ENCODE results near the gene ZNF579. TPM values are rescaled to one million over a fixed set of nuclear protein-coding genes. Genes with fewer than 3 reads are reported as not detected.
A peak's percentile ranks its signal among the peaks of the same experiment; 100 is the strongest.

Gene ZNF579
- total and polyA plus RNA-seq, 2 of the 13 experiments (the other 11 are each of a cell fraction or from before 2014, with no cell fraction given) = 2.1 to 2.9 TPM

DNA sequence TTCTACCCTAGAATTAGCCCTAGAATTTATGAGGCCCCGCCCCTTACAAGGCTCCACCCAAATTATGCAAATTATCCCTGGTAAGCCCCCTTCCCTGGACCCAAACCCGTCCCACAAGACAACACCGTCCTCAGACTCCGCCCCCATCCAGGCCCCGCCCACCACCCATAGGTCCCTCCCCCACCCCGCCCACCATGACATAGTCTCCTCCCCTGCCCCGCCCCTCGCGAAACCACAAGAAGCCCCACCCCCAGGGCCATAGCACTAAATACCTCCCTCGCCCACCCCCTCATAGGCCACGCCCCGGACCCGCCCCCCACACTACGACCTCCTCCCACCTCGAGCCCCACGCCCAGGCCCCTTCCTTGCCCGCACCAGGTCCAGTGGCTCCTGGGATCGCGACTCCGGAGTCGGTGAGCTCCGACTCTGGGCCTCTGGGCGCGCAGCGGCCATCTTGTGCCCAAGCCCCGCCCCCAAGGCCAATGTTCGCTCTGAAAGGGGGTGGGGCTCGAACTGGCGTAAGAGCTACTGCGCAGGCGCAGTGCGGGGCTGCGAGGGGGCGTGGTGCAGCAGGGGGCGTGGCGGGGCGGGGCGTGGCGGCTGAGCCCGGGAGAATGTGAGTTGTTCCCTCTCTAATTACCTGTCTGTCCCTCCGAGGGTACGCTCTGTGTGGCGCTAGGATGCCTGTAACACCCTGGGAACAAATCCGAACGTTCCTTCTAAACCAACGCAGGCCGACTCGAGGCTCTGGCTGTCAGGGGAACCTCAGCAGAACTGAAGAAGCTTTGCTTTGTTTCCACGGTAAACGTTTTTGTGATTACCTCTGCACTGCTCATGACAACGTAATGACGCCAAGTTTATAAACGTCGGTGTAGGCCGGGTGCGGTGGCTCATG lies 43.7 kb upstream of the ZNF579 start, which contains the start of gene ZNF784 (continued):
- TF ChIP-seq SNRNP70 (IDR thresholded peaks at IDR 0.05; ENCODE audit: low read depth, low read length) = no peak
- TF ChIP-seq HNF4G (IDR thresholded peaks at IDR 0.05; ENCODE audit: borderline replicate concordance, low read depth, low read length) = peak; percentile 45; the same call in 1 of the 2 replicates
- no peak for TF ChIP-seq HNF4G (CRISPR knock-in tag; IDR thresholded peaks at IDR 0.05; ENCODE audit: borderline replicate concordance, low read depth)
- TF ChIP-seq SP1 (IDR thresholded peaks at IDR 0.05) = peak; percentile 96
- peak; percentile 63 for TF ChIP-seq SP1 (CRISPR knock-in tag; IDR thresholded peaks at IDR 0.05)
- TF ChIP-seq SOX13 (IDR thresholded peaks at IDR 0.05) = no peak
- no peak; a peak in 1 of 4 replicates for TF ChIP-seq SOX13 (CRISPR knock-in tag; conservative IDR thresholded peaks at IDR 0.05 in 1 of 2, IDR thresholded peaks at IDR 0.05 in 1 of 2)
- no peak for TF ChIP-seq MAFG (CRISPR knock-in tag; IDR thresholded peaks at IDR 0.05)
- TF ChIP-seq TBX2 (CRISPR knock-in tag; IDR thresholded peaks at IDR 0.05; ENCODE audit: borderline replicate concordance) = no peak
- TF ChIP-seq ZNF337 (CRISPR knock-in tag; IDR thresholded peaks at IDR 0.05; ENCODE audit: borderline replicate concordance, low read depth) = no peak
- no peak for TF ChIP-seq ZNF589 (CRISPR knock-in tag; conservative IDR thresholded peaks at IDR 0.05)
- TF ChIP-seq HDAC1 (CRISPR knock-in tag; IDR thresholded peaks at IDR 0.05) = 0 out of 2 replicates have a peak, but pooled peaks have one; percentile 24
- no peak; the same call in 1 of the 2 replicates for TF ChIP-seq MYPOP (CRISPR knock-in tag; IDR thresholded peaks at IDR 0.05)
- no peak for TF ChIP-seq ATAD3A (CRISPR knock-in tag; IDR thresholded peaks at IDR 0.05)
- TF ChIP-seq PRDM15 (CRISPR knock-in tag; IDR thresholded peaks at IDR 0.05) = no peak
